CD4-positive, alpha-beta T cell treated with Interleukin-6 at 100 ng/mL for 8 hours (primary cell): ENCODE measurements around the gene PPP1R3E.

Experiments used
- DNase-seq: peaks from one replicate; pipeline ENCODE4 v3.0.0-alpha.2; 2020; ENCODE audit warnings: mixed read lengths, low spot score

The PPP1R3E gene

DNA sequence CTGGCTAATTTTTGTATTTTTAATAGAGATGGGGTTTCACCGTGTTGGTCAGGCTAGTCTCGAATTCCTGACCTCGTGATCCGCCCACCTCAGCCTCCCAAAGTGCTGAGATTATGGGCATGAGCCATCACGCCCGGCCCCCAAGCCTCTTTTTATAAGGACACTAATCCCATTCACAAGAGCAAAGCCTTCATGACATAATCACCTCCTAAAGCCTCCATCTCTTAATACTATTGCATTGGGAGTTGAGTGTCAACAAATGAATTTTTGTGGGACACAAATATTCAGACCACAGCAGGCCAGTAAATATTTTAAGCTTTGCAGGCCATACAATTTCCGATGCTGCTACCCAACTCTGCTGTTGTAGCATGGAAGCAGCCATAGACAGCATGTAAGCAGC, 54.1 kb downstream of the PPP1R3E start:
- no peak for DNase-seq
